Raji (cell line): ENCODE measurements around the gene RXRA.

Experiments
- POLR2A ChIP-seq: IDR thresholded peaks from 2 replicates; pipeline ENCODE4 v1.6.1; 2011; ENCODE audit warnings: low read depth, low read length, control low read depth; ENCODE audit not compliant: insufficient read depth

The RXRA gene

GRCh38 chr9:134416385-134417015, 90.2 kb downstream of the RXRA start:
- no peak for TF ChIP-seq POLR2A

GRCh38 chr9:134418354-134418753, 92.1 kb downstream of the RXRA start:
- TF ChIP-seq POLR2A = no peak

DNA sequence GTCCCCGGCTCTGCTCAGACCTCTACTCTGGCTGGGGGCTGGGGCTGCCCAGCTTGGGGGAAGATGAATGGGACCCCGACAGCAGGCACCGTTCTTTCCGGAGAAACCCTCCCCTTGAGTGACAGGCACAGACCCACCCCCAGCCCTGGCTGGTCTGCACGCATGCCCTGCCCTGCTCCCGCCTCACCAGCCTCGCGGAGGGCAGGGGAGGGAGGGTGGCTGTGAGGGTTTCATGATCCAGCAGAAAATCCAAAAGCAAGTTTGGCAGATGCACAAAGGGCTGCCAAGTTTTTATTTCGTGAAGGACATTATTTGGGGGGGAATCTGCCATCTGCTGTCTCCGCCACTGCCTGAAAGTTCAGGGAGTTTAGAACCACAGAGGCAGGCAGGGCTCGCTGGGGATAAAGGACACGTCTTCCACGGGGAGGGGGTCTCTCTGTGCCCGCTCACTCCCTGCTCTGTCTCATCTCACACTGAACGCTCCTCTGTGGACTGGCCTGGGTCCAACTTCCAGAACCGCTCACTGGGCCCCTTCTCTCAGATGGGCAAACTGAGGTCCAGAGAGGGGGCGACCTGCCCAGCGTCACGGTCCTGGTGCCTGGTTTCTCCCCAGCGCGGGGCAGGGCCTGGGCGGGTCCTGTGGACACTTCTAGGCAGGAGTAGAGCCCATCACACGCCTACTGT, 92.9 kb downstream of the RXRA start:
- no peak for TF ChIP-seq POLR2A

GRCh38 chr9:134419684-134420076, 93.4 kb downstream of the RXRA start:
- TF ChIP-seq POLR2A = no peak

- no peak for TF ChIP-seq POLR2A
Observed at GRCh38 chr9:134420281-134420845, 94.1 kb downstream of the RXRA start.

GRCh38 chr9:134420974-134421432, 94.7 kb downstream of the RXRA start:
- TF ChIP-seq POLR2A = no peak

DNA sequence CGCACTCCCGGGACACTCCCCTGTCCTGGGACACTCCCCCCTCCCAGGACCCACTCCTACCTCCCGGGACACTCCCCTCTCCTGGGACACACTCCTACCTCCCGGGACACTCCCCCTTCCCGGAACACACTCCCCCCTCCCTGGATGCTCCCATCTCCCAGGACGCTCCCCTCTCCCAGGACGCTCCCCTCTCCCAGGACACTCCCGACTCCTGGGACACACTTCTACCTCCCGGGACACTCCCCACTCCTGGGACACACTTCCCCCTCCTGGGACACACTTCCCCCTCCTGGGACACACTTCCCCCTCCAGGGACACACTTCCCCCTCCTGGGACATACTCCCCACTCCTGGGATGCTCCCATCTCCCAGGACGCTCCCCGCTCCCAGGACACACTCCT, 95.6 kb downstream of the RXRA start:
- no peak for TF ChIP-seq POLR2A

GRCh38 chr9:134422301-134423090, 96.2 kb downstream of the RXRA start:
- TF ChIP-seq POLR2A = no peak

DNA sequence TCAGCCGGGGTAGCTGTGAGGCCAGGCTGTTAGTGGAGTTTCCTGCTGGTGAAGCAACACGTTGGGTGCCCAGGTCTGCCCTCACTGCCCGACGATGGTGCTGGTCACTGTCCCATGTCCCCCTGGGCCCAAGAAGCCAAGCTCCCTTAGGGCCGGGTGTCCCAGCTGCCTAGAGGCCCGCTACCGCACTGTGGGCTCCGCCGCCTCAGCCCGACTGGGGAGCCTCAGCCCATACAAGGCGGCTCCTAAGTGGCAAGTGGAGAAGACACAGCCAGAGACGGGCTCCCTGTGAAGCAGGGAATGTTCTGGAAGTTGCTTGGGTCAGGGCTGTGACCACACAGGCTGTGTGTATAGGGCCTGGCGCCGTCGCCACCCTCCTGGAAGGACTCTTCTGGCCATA, 96.9 kb downstream of the RXRA start:
- TF ChIP-seq POLR2A = no peak

DNA sequence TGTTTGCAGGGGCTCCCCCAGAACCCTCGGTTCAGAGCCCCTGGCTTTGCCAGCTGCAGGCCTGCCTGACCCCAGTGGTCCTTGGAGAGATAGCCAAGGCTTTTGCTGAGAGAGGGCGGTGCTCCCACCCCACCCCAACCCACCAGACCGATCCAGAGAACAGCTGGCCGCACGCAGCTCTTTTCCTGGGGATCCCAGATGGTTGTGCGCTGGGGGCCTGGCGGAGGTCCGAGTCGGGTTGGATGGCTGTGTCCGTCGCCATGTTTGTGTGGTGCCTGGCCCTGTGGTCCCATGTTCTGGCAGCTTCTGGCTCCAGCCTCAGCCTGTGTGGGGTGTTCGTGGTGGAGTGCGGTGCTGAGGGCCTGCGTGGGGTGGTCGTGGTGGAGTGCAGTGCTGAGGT, 97.5 kb downstream of the RXRA start:
- no peak for TF ChIP-seq POLR2A

DNA sequence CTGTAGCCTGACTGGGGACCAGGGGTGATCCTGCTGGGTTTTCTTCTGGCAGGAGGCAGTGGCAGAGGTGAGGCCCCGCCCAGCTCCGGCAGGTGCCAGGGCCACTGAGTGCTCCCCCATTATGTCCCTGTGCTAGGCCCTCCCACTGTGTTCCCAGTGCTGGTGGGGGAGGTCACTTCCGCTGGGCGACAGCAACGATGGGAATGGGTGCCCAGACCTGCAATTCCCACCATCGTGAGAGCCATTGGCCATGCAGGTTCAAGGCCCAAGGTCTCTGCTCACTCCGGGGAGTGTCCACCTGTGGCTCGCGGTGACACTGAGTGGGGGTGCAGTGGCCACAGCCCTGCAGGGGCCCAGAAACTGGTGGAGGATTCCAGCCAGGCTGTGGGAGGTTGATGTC, 98.6 kb downstream of the RXRA start:
- no peak for TF ChIP-seq POLR2A

DNA sequence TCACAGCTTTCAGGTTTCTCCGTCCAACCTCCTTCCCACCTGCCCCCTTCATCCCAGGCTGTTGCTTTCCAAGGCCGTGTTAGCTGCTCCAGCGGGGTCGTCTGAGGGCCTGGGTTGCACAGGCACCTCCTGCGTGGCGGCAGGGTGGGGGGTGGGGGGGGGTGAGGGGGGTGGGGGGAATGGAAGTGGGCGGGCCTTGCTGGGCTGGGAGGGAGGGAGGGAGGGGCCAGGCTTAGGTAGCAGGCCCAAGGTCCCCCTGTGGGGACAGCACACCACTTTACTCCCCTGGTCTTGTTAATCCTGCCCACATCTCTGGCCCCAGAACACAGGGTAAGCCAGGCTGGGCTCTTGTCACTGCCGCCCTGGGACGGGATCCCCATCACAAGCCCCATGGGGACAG, 99.1 kb downstream of the RXRA start:
- TF ChIP-seq POLR2A = no peak

GRCh38 chr9:134425812-134426211, 99.6 kb downstream of the RXRA start:
- TF ChIP-seq POLR2A = no peak

DNA sequence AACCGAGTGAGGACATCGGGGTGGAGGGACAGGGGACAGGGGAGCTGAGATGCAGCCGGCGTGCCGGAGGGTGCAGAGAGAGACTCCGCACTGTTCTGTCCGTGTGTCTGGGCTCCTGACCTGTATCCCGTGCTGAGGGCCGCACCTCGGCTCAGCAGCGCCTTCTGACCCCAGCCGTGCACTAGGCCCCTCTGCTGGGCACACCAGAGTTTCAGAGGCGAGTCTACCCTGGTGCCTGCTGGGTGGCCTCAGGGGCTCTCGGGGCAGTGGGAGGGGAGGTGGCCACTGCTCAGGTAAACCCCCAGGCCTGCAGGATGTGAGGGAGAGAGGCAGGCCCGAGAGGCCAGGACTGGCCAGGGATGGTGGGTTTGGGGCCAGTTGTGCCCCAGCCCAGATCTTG, 100.2 kb downstream of the RXRA start:
- TF ChIP-seq POLR2A = no peak

GRCh38 chr9:134427153-134427782, 101.0 kb downstream of the RXRA start:
- no peak for TF ChIP-seq POLR2A
